BE2C (cell line): ENCODE measurements around the gene SIGLEC5.

Source experiments
- DNase-seq: peaks from one replicate; pipeline ENCODE4 v3.0.0-alpha.2; 2020
- H3K27me3 ChIP-seq: fragments of 250-450 bp; sonication (Bioruptor Pico); 2 replicates; pipeline ENCODE4 v1.5.1; 2020; ENCODE audit warnings: mild to moderate bottlenecking
- H3K36me3 ChIP-seq: fragments of 250-450 bp; sonication (Bioruptor Pico); 2 replicates; pipeline ENCODE4 v1.5.1; 2020; ENCODE audit warnings: mild to moderate bottlenecking
- H3K4me1 ChIP-seq: fragments of 250-450 bp; sonication (Bioruptor Pico); 2 replicates; pipeline ENCODE4 v1.5.1; 2020
- H3K4me3 ChIP-seq: 2 replicates; pipeline ENCODE4 v1.5.1; 2011; ENCODE audit warnings: low read depth, low read length
- H3K9me3 ChIP-seq: fragments of 250-450 bp; sonication (Bioruptor Pico); 2 replicates; pipeline ENCODE4 v1.5.1; 2020
- TF ChIP-seq, protein P1 (sequence below): IDR thresholded peaks from 2 replicates; pipeline ENCODE4 v1.5.1; 2012; ENCODE audit warnings: mild to moderate bottlenecking, low read depth, low read length

Gene SIGLEC5

DNA sequence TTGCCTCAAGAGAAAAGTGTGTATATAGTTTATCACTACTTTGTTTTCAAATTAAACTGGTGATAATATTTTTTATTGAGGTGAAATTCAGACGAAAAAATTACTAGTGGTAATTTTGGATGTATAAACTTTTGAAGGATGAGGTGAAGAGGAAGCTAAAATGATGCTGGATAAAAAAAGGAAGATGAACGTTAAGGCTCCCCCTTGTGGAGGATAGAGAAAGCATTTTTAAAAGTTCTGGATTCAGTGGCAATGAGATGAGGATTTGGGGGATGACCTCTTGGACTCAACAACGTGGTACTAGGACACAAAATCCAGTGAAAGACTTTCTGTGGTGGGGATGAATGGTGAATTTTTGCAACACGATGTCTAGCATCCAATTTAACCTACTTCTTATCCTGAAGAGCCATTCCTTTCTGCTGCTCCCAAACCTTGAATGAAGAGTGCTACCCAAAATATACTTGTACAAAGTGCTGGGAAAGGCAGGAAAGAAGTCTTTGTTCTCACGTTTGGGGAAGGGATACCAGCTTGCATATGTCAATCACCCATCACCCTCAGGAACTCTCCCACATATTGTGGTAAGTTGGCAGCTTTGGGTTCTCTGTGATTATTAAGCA lies 7.3 kb upstream of the SIGLEC5 start:
- Histone ChIP-seq H3K27me3 (peaks cover 19% of the 10 kb centered on the region), H3K36me3 (no peaks in the 10 kb centered on the region), H3K4me1 (no peaks in the 10 kb centered on the region), H3K4me3 (no peak overlapping the region), H3K9me3 (no peaks in the 10 kb centered on the region)
- DNase-seq: no peak
- TF ChIP-seq, protein P1, sequence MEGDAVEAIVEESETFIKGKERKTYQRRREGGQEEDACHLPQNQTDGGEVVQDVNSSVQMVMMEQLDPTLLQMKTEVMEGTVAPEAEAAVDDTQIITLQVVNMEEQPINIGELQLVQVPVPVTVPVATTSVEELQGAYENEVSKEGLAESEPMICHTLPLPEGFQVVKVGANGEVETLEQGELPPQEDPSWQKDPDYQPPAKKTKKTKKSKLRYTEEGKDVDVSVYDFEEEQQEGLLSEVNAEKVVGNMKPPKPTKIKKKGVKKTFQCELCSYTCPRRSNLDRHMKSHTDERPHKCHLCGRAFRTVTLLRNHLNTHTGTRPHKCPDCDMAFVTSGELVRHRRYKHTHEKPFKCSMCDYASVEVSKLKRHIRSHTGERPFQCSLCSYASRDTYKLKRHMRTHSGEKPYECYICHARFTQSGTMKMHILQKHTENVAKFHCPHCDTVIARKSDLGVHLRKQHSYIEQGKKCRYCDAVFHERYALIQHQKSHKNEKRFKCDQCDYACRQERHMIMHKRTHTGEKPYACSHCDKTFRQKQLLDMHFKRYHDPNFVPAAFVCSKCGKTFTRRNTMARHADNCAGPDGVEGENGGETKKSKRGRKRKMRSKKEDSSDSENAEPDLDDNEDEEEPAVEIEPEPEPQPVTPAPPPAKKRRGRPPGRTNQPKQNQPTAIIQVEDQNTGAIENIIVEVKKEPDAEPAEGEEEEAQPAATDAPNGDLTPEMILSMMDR: peak; percentile 66

DNA sequence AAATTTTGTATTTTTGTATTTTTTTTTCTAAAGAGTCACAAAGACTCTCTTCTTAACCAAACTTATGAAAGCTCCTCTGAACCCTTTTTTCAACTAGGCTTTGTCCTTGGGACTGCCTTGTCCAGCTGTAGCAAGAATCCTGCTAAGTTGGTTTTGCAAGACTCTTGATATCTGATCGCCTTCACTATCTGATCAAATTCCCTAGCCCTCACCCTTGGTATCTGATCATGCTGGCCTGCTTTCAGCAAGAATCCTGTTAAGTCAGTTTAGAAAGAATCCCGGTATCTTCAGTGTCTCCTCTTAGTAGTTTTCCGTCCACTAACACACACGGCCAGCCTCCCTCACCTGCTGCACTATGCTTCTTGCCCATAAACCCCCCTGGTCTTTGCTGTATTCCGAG lies 1.9 kb upstream of the SIGLEC5 start:
- H3K4me3 ChIP-seq: no peak overlapping the region
- no peaks in the 10 kb centered on the region for H3K9me3 ChIP-seq
- H3K27me3 ChIP-seq: peaks cover 31% of the 10 kb centered on the region
- TF ChIP-seq, protein P1: no peak
- H3K4me1 ChIP-seq: no peaks in the 10 kb centered on the region
- H3K36me3 ChIP-seq: no peaks in the 10 kb centered on the region
- no peak for DNase-seq

DNA sequence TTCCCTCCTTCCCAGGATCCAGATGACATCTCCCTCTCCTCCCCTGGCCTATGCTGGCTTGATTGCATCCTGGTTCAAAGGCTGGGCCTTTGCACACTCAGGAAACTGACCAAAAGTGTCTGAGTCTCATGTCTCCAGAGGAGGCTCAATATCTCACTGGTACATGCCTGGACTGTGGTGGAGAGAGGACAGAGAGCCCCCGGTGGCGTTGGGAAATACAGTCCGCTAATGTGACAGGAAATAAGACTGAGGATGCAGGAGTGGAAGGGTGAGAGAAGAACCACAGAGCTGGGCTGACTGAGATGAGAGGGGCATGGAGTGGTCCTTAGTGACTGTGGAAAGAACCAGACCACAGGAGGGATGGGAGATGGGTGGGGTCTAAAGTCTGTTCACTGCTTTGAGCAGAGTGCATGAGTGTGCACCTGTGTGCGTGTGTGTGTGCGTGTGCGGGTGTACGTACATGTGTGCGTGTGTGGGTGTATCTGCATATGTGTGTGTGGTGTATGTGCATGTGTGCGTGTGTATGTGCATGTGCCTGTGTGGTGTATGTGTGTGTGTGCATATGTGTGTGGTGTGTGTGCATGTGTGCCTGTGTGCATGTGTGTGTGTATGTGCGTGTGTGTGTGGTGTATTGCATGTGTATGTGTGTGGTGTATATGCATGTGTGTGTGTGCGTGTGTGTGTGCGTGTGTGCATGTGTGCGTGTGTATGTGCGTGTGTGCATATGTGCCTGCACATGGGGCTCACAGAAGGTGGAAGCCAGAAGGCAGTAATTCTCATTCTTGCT lies 1.9 kb downstream of the SIGLEC5 start:
- DNase-seq: no peak
- Histone ChIP-seq H3K4me1 (no peaks in the 10 kb centered on the region), H3K9me3 (no peaks in the 10 kb centered on the region), H3K4me3 (no peak overlapping the region), H3K27me3 (peaks cover 65% of the 10 kb centered on the region), H3K36me3 (no peaks in the 10 kb centered on the region)
- TF ChIP-seq, protein P1: no peak

DNA sequence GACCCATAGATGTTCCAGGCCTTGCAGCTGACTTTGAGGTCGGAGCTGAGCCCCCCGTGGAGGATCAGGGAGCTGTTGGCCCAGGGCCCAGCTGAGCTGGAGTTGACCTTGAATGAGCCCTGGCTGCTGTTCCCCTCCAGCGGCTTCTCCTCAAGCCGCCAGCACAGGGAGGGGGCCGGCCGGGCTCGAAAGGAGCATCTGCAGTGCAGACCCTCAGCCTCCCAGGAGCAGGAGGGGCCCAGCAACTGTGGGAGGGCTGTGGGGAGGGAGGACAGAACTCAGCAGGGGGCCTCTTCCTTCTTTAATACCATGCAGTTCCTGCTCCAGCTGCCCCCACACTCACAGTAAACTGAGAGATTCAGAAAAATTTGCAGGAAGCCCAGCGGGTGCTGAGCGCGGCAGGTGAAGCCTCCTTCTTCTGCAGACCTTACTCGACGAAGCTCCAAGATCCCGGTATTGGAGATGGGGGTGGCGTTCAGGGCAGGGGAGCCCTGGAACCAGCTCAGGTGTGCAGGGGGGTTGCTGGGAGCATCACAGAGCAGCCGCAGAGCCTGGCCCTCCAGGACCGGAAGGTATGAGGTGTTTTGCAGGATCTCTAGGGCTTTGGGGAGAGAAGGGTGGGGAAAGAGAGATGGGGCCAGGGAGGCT lies 2.6 kb downstream of the SIGLEC5 start:
- H3K4me3 ChIP-seq: no peak overlapping the region
- TF ChIP-seq, protein P1: no peak
- no peaks in the 10 kb centered on the region for H3K4me1 ChIP-seq
- DNase-seq: no peak
- peaks cover 66% of the 10 kb centered on the region for H3K27me3 ChIP-seq
- H3K36me3 ChIP-seq: no peaks in the 10 kb centered on the region
- H3K9me3 ChIP-seq: no peaks in the 10 kb centered on the region

DNA sequence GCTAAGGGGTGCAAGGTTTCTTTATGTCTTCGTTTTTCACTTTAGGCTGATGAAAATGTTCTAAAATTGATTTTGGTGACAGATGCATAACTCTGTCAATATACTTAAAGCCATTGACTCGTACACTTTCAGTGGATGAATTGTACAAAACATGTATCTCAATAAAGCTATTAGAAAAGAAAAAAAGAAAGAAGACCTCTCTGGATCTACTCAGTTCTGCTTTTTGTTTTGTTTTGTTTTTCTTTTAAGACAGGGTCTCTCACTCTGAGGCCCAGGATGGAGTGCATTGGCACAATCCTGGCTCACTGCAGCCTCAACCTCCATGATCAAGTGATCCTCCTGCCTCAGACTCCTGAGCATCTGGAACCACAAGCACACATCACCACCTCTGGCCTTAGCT lies 3.5 kb downstream of the SIGLEC5 start:
- Histone ChIP-seq H3K9me3 (no peaks in the 10 kb centered on the region), H3K4me3 (no peak overlapping the region), H3K36me3 (no peaks in the 10 kb centered on the region), H3K27me3 (peaks cover 66% of the 10 kb centered on the region), H3K4me1 (no peaks in the 10 kb centered on the region)
- TF ChIP-seq, protein P1: no peak
- DNase-seq: no peak

DNA sequence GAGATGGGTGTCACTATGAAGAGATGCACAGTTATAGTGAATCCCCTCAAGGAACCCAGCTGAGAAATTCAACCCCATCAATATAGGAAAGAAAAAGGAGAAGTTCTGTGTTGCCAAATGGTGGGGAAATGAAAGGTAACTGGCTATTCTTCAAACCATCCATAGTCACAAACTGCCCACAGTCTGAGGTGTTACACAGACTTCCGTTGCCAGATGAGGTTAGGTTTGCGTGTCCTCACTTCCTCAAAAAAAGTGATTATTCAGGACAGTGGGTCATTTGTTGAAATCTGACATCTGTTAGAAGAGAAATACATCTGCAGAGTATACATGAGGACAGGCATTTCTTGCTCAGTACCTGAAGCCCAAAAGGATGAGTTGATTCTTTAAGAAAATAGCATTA lies 9.0 kb downstream of the SIGLEC5 start:
- H3K4me3 ChIP-seq: no peak overlapping the region
- TF ChIP-seq, protein P1: no peak
- no peak for DNase-seq
- no peaks in the 10 kb centered on the region for H3K36me3 ChIP-seq
- H3K9me3 ChIP-seq: no peaks in the 10 kb centered on the region
- H3K4me1 ChIP-seq: no peaks in the 10 kb centered on the region
- peaks cover 34% of the 10 kb centered on the region for H3K27me3 ChIP-seq
